ENCODE measurements around the gene MRPS16. TPM values are rescaled to one million over a fixed set of nuclear protein-coding genes. Genes with fewer than 3 reads are reported as not detected.
A peak's percentile ranks its signal among the peaks of the same experiment; 100 is the strongest.

The MRPS16 gene
- total and polyA plus RNA-seq, 2 of the 13 experiments (the other 11 are each of a cell fraction or from before 2014, with no cell fraction given), result 70.1 to 135 TPM

DNA sequence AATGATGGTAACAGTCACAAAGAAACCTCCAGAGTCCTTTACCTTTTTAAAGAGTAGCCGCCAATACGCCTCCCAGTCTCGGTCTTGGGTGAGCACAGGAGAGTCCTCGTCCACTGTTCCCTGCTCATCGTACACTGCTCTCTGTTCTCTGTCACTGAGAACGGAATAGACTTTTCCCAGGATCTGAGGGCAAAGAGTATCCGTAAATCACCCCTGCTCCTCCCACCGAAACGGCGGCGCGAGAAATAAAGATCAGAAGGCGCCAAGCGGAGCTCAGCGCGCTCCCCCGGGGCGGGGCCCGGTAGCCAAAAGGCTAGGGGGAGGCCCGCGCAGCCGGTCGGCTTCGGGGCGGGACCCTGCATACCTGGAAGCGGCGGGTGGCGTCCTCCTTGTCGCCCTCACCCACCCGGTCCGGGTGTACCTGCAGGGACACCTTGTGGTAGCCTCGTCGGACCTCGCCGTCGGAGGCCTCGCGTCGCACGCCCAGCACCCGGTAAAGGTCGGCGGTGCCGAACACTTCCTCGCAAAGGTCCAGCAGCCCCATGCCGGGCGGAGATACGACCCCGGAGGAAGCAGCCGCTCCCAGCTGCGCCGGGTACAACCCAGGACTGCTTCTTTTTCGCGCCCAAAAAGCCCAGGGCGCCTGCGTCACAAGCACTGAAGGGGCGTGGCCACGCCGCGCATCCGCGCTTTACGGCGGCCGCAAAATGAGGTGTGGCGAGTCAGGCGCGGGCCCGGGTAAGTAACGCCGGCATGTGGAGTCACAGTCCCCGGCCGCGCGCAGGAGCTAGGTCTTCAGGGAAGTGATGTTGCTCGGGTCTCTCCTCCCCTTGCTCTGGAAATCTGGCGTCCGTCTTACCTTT, 5.6 kb downstream of the MRPS16 start, which contains the start of gene DNAJC9 (continued):
- TF ChIP-seq ZNF496 (CRISPR knock-in tag; IDR thresholded peaks at IDR 0.05; ENCODE audit: insufficient replicate concordance) (no peak), XBP1 (CRISPR knock-in tag; IDR thresholded peaks at IDR 0.05) (no peak), ZNF557 (CRISPR knock-in tag; IDR thresholded peaks at IDR 0.05) (peak; percentile 66; the same call in 1 of the 2 replicates), SP4 (CRISPR knock-in tag; IDR thresholded peaks at IDR 0.05) (peak; percentile 80), THYN1 (CRISPR knock-in tag; IDR thresholded peaks at IDR 0.05; ENCODE audit: borderline replicate concordance, low read depth) (no peak), ZSCAN30 (CRISPR knock-in tag; IDR thresholded peaks at IDR 0.05) (no peak), PCBP1 (IDR thresholded peaks at IDR 0.05; ENCODE audit: borderline replicate concordance, low read depth, low read length) (no peak), KLF13 (CRISPR knock-in tag; IDR thresholded peaks at IDR 0.05) (no peak), ZNF543 (CRISPR knock-in tag; IDR thresholded peaks at IDR 0.05) (peak; percentile 91), ZNF558 (CRISPR knock-in tag; IDR thresholded peaks at IDR 0.05; ENCODE audit: borderline replicate concordance) (peak; percentile 97), ZNF782 (CRISPR knock-in tag; IDR thresholded peaks at IDR 0.05; ENCODE audit: borderline replicate concordance) (no peak; the same call in 1 of the 2 replicates), RXRB (CRISPR knock-in tag; IDR thresholded peaks at IDR 0.05; ENCODE audit: borderline replicate concordance) (peak; percentile 46; the same call in 1 of the 2 replicates), NFIC (IDR thresholded peaks at IDR 0.05; ENCODE audit: low read length) (no peak), KDM5A (IDR thresholded peaks at IDR 0.05; ENCODE audit: borderline replicate concordance, low read length) (peak; percentile 81; the same call in 1 of the 2 replicates), SAP130 (CRISPR knock-in tag; IDR thresholded peaks at IDR 0.05; ENCODE audit: low read depth) (peak; percentile 99), FOXK2 (IDR thresholded peaks at IDR 0.05) (peak; percentile 59; the same call in 1 of the 2 replicates), ZNF781 (CRISPR knock-in tag; IDR thresholded peaks at IDR 0.05; ENCODE audit: borderline replicate concordance, not compliant biosample characterization) (peak; percentile 63), SPEN (CRISPR knock-in tag; IDR thresholded peaks at IDR 0.05; ENCODE audit: low read depth) (peak; percentile 95; the same call in 1 of the 2 replicates), IRF2 (CRISPR knock-in tag; IDR thresholded peaks at IDR 0.05) (peak; percentile 73), ZBTB1 (CRISPR knock-in tag; IDR thresholded peaks at IDR 0.05; ENCODE audit: borderline replicate concordance) (no peak), PAX8 (CRISPR knock-in tag; IDR thresholded peaks at IDR 0.05; ENCODE audit: borderline replicate concordance) (no peak)
- TF ChIP-seq, protein P1, sequence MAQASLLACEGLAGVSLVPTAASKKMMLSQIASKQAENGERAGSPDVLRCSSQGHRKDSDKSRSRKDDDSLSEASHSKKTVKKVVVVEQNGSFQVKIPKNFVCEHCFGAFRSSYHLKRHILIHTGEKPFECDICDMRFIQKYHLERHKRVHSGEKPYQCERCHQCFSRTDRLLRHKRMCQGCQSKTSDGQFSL (CRISPR knock-in tag; IDR thresholded peaks at IDR 0.05), result no peak
- TF ChIP-seq, protein P2, sequence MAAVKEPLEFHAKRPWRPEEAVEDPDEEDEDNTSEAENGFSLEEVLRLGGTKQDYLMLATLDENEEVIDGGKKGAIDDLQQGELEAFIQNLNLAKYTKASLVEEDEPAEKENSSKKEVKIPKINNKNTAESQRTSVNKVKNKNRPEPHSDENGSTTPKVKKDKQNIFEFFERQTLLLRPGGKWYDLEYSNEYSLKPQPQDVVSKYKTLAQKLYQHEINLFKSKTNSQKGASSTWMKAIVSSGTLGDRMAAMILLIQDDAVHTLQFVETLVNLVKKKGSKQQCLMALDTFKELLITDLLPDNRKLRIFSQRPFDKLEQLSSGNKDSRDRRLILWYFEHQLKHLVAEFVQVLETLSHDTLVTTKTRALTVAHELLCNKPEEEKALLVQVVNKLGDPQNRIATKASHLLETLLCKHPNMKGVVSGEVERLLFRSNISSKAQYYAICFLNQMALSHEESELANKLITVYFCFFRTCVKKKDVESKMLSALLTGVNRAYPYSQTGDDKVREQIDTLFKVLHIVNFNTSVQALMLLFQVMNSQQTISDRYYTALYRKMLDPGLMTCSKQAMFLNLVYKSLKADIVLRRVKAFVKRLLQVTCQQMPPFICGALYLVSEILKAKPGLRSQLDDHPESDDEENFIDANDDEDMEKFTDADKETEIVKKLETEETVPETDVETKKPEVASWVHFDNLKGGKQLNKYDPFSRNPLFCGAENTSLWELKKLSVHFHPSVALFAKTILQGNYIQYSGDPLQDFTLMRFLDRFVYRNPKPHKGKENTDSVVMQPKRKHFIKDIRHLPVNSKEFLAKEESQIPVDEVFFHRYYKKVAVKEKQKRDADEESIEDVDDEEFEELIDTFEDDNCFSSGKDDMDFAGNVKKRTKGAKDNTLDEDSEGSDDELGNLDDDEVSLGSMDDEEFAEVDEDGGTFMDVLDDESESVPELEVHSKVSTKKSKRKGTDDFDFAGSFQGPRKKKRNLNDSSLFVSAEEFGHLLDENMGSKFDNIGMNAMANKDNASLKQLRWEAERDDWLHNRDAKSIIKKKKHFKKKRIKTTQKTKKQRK (IDR thresholded peaks at IDR 0.05; ENCODE audit: low read length), result no peak
